Neural cell (in vitro differentiated cells): Measurements from ENCODE around the gene MTRF1L.
"Not testable (repeated sequence)": the region's sequence is repeated elsewhere in the genome, so short reads cannot be mapped to it uniquely, and the experiment has no call there.

Source experiments
- CTCF ChIP-seq: fragments of 450-650 bp; IDR thresholded peaks from 2 replicates; pipeline ENCODE4 v1.5.1; 2014; ENCODE audit warnings: antibody characterized with exemption, mild to moderate bottlenecking, moderate library complexity; ENCODE audit not compliant: poor library complexity, severe bottlenecking
- EP300 ChIP-seq: fragments of 450-650 bp; conservative IDR thresholded peaks from 2 replicates; pipeline ENCODE4 v1.6.1; 2014; ENCODE audit warnings: antibody characterized with exemption, mild to moderate bottlenecking, moderate library complexity; ENCODE audit not compliant: poor library complexity, severe bottlenecking
- EZH2 ChIP-seq: fragments of 200-600, 300-800 bp; shearing (Covaris generic), sonication (generic); IDR thresholded peaks from 2 replicates; pipeline ENCODE4 v1.6.1; 2014; ENCODE audit warnings: antibody characterized with exemption, low read length, borderline replicate concordance, mild to moderate bottlenecking; ENCODE audit not compliant: insufficient read depth, poor library complexity, severe bottlenecking
- MXI1 ChIP-seq: fragments of 450-650 bp; conservative IDR thresholded peaks from 2 replicates; pipeline ENCODE4 v1.6.1; 2014; ENCODE audit warnings: antibody characterized with exemption, mild to moderate bottlenecking; ENCODE audit not compliant: poor library complexity, severe bottlenecking
- POLR2AphosphoS5 ChIP-seq: IDR thresholded peaks from 2 replicates; pipeline ENCODE4 v1.6.1; 2012
- RAD21 ChIP-seq: fragments of 450-650 bp; conservative IDR thresholded peaks from 2 replicates; pipeline ENCODE4 v1.6.1; 2014; ENCODE audit warnings: antibody characterized with exemption, mild to moderate bottlenecking, moderate library complexity
- SMC3 ChIP-seq: fragments of 450-650 bp; conservative IDR thresholded peaks from 2 replicates; pipeline ENCODE4 v1.6.1; 2014; ENCODE audit warnings: antibody characterized with exemption, mild to moderate bottlenecking, moderate library complexity; ENCODE audit not compliant: poor library complexity
- TAF1 ChIP-seq: IDR thresholded peaks from 2 replicates; pipeline ENCODE4 v1.6.1; 2012; ENCODE audit warnings: low read depth
- TF ChIP-seq, protein P1 (sequence below): IDR thresholded peaks from 2 replicates; pipeline ENCODE4 v1.6.1; 2012; ENCODE audit warnings: borderline replicate concordance

DNA sequence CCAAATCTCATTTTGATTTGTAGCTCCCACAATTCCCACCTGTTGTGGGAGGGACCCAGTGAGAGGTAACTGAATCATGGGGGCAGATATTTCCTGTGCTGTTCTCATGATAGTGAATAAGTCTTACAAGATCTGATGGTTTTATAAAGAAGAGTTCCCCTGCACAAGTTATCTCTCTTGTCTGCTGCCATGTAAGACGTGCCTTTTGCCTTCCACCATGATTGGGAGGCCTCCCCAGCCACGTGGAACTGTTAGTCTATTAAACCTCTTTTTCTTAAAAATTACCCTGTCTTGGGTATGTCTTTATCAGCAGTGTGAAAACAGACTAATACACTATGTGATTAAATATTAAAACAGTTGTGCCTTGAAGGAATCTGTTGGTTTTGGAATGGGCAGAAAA is 3.0 kb downstream of the MTRF1L start:
- not testable (repeated sequence) for TF ChIP-seq CTCF, EP300, TAF1, POLR2AphosphoS5, EZH2, SMC3, RAD21, MXI1
- TF ChIP-seq, protein P1, sequence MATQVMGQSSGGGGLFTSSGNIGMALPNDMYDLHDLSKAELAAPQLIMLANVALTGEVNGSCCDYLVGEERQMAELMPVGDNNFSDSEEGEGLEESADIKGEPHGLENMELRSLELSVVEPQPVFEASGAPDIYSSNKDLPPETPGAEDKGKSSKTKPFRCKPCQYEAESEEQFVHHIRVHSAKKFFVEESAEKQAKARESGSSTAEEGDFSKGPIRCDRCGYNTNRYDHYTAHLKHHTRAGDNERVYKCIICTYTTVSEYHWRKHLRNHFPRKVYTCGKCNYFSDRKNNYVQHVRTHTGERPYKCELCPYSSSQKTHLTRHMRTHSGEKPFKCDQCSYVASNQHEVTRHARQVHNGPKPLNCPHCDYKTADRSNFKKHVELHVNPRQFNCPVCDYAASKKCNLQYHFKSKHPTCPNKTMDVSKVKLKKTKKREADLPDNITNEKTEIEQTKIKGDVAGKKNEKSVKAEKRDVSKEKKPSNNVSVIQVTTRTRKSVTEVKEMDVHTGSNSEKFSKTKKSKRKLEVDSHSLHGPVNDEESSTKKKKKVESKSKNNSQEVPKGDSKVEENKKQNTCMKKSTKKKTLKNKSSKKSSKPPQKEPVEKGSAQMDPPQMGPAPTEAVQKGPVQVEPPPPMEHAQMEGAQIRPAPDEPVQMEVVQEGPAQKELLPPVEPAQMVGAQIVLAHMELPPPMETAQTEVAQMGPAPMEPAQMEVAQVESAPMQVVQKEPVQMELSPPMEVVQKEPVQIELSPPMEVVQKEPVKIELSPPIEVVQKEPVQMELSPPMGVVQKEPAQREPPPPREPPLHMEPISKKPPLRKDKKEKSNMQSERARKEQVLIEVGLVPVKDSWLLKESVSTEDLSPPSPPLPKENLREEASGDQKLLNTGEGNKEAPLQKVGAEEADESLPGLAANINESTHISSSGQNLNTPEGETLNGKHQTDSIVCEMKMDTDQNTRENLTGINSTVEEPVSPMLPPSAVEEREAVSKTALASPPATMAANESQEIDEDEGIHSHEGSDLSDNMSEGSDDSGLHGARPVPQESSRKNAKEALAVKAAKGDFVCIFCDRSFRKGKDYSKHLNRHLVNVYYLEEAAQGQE = not testable (repeated sequence)
